ENCODE measurements around the gene CTF1.

Gene CTF1

GRCh38 chr16:30876867-30877266 is 19.5 kb upstream of the CTF1 start:
- DNase-seq (ENCODE audit: low read depth) = no peak
- H3K4me3 ChIP-seq (ENCODE audit: low read length) = peak overlapping the region; percentile 92
- TF ChIP-seq, protein P1, sequence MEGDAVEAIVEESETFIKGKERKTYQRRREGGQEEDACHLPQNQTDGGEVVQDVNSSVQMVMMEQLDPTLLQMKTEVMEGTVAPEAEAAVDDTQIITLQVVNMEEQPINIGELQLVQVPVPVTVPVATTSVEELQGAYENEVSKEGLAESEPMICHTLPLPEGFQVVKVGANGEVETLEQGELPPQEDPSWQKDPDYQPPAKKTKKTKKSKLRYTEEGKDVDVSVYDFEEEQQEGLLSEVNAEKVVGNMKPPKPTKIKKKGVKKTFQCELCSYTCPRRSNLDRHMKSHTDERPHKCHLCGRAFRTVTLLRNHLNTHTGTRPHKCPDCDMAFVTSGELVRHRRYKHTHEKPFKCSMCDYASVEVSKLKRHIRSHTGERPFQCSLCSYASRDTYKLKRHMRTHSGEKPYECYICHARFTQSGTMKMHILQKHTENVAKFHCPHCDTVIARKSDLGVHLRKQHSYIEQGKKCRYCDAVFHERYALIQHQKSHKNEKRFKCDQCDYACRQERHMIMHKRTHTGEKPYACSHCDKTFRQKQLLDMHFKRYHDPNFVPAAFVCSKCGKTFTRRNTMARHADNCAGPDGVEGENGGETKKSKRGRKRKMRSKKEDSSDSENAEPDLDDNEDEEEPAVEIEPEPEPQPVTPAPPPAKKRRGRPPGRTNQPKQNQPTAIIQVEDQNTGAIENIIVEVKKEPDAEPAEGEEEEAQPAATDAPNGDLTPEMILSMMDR (conservative IDR thresholded peaks at IDR 0.05; ENCODE audit: low read length) = no peak; the same call in 1 of the 2 replicates

DNA sequence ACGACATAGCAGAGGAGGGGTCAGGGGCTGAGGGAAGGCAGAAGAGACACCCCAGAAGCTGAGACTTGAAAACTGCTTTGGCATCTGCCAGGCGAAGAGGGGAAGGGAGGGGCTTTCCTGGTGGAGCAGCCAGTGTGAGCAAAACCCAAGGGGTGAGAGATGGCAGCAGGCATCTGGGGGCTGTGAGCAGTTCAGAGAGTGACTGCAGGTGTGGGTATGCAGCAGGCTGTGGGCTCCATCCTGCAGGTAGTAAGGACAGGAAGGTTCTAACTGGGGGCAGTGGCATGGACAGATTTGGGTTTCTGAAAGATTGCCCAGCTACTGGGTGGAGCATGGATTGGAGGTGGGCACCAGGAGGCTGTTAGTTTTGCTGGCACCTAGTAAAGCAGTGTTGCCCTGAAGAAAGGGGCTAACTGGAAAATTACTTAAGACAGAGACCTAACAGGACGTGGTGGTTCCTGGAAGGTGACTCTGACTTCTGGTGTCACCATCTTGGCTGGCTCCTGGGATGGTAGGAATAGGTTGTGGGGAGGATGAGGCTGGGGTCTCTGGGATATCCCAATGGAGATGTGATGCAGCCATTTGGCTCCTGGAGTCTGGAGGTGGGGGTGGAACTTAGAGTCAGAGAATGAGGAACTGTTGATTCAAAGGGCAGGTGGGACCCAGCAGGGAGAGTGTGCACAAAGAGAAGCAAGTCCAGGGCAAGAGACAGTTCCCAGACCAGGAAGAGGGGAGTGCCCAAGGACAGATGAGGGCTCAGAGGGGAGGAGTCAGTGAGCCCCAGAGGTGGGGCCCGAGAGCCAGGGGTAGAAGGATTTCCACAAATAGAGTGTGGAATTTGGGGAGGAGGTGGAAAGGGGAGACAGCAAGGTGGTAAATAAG is 13.7 kb upstream of the CTF1 start:
- no peak overlapping the region for H3K4me3 ChIP-seq (ENCODE audit: low read length)
- DNase-seq (ENCODE audit: low read depth) = no peak
- TF ChIP-seq, protein P1 (conservative IDR thresholded peaks at IDR 0.05; ENCODE audit: low read length) = no peak

DNA sequence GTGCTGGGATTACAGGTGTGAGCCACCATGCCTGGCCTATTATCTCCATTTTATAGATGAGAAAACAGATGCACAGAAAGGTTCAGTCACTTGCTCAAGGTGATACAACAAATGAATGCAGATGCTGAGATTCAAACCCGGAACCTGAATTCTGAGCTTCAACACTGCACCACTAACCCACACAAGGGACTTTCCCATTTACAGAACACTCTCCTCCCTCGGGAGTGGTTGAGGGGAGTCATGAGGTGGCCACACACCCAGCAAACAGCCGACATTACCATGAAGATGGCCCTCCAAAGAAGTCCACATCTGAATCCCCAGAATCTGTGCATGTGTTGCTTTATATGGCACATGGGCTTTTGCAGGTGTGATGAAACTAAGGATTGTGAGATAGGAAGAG is 11.7 kb upstream of the CTF1 start:
- no peak for DNase-seq (ENCODE audit: low read depth)
- TF ChIP-seq, protein P1 (conservative IDR thresholded peaks at IDR 0.05; ENCODE audit: low read length) = no peak
- H3K4me3 ChIP-seq (ENCODE audit: low read length) = no peak overlapping the region

DNA sequence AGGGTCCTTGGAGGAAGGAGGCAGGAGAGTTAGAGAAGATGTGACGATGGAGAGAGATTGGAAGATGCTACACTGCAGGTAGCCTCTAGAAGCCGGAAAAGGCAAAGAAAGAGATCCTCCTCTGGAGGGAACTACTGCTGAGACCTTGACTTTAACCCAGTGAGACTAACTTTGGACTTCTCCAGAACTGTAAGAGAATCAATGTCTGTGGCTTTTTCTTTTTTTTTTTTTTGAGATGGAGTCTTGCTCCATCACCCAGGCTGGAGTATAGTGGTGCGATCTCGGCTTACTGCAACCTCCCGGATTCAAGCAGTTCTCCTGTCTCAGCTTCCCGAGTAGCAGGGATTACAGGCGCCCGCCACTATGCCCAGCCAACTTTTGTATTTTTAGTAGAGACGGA is 11.2 kb upstream of the CTF1 start:
- TF ChIP-seq, protein P1 (conservative IDR thresholded peaks at IDR 0.05; ENCODE audit: low read length) = no peak
- no peak overlapping the region for H3K4me3 ChIP-seq (ENCODE audit: low read length)
- no peak for DNase-seq (ENCODE audit: low read depth)

- DNase-seq (ENCODE audit: low read depth) = no peak
- H3K4me3 ChIP-seq (ENCODE audit: low read length) = no peak overlapping the region
- TF ChIP-seq, protein P1 (conservative IDR thresholded peaks at IDR 0.05; ENCODE audit: low read length) = no peak
Measured at GRCh38 chr16:30886145-30886544, 10.3 kb upstream of the CTF1 start.

DNA sequence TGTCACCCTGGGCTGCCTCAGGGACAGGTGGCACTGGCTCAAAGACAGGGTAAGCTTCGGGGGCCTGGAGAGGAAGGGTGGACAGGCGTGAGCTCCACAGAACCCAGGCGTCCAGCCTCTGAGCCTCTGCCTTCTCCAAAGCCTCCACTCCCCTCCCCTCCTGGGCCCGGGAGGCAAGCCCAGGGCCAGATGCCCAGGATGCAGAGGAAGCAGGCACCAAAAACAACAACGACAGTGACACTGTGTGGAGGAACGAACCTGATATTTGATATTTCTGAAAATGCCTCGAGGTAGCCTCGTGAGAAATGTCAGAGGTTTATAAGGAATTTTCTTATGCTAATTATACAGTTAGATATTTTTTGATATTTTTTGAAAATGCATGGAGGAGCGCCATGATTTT is 8.5 kb upstream of the CTF1 start:
- TF ChIP-seq, protein P1 (conservative IDR thresholded peaks at IDR 0.05; ENCODE audit: low read length) = no peak
- no peak for DNase-seq (ENCODE audit: low read depth)
- no peak overlapping the region for H3K4me3 ChIP-seq (ENCODE audit: low read length)

GRCh38 chr16:30888856-30889499 is 7.4 kb upstream of the CTF1 start:
- H3K4me3 ChIP-seq (ENCODE audit: low read length) = no peak overlapping the region
- DNase-seq (ENCODE audit: low read depth) = no peak
- TF ChIP-seq, protein P1 (conservative IDR thresholded peaks at IDR 0.05; ENCODE audit: low read length) = no peak
